Panc1 (cell line): ENCODE measurements around the gene TMEFF1. TPM values are rescaled to one million over a fixed set of nuclear protein-coding genes. Genes with fewer than 3 reads are reported as not detected.

Source experiments
- ATAC-seq: fragments of 200-7000 bp; cut with Tn5 transposase; 2 replicates; pipeline ENCODE4 v1.9.1; 2020; ENCODE audit warnings: mild to moderate bottlenecking, moderate library complexity
- BruUV-seq: library from RNA; stranded (reverse); fragments of 400-500 nt; replicated peaks from 2 replicates; lab custom pipeline; 2021; lab: Mats Ljungman, UMichigan
- CTCF ChIA-PET: fragments of 300-600 bp; sonication (Branson Sonifier 250); formaldehyde crosslinking; loops from one replicate; lab custom pipeline; 2022; ENCODE audit warnings: antibody characterized with exemption; lab: Charles Lee
- POLR2A ChIA-PET: fragments of 300-600 bp; sonication (Branson Sonifier 250); formaldehyde crosslinking; loops from one replicate; lab custom pipeline; 2022; ENCODE audit warnings: antibody characterized with exemption; lab: Charles Lee
- DNase-seq: peaks from one replicate; pipeline ENCODE4 v3.0.0-alpha.2; 2010; ENCODE audit warnings: low read depth, low spot score
- H3K27ac ChIP-seq: 2 replicates; pipeline ENCODE4 v1.5.1; 2011; ENCODE audit warnings: mild to moderate bottlenecking, low read length, inconsistent platforms
- H3K27me3 ChIP-seq: fragments of 200-500 bp; sonication (Bioruptor generic); 2 replicates; pipeline ENCODE4 v1.6.0; 2014; ENCODE audit warnings: low read length, inconsistent platforms; ENCODE audit not compliant: control insufficient read depth, insufficient read depth
- H3K36me3 ChIP-seq: fragments of 200-500 bp; sonication (Bioruptor generic); 2 replicates; pipeline ENCODE4 v1.5.1; 2014; ENCODE audit warnings: inconsistent platforms, mild to moderate bottlenecking, low read length, moderate library complexity; ENCODE audit not compliant: control insufficient read depth, insufficient read depth
- H3K4me1 ChIP-seq: 2 replicates; pipeline ENCODE4 v1.5.1; 2011; ENCODE audit warnings: inconsistent platforms, mild to moderate bottlenecking, low read length, moderate library complexity; ENCODE audit not compliant: control insufficient read depth, insufficient read depth
- H3K4me3 ChIP-seq, 2 experiments: 2 replicates each; pipeline ENCODE4 v1.5.1; 2011 to 2012; ENCODE audit warnings: low read depth in 2 of 2, low read length in 2 of 2, mild to moderate bottlenecking in 2 of 2, inconsistent platforms in 1 of 2, moderate library complexity in 1 of 2
- H3K9me3 ChIP-seq: fragments of 200-500 bp; sonication (Bioruptor generic); 2 replicates; pipeline ENCODE4 v1.5.1; 2014; ENCODE audit warnings: low read depth, mild to moderate bottlenecking, inconsistent platforms, low read length, moderate library complexity; ENCODE audit not compliant: control insufficient read depth, insufficient read depth
- CTCF ChIP-seq: fragments of 450-650 bp; IDR thresholded peaks from 2 replicates; pipeline ENCODE4 v1.5.1; 2017; ENCODE audit warnings: mild to moderate bottlenecking
- POLR2AphosphoS5 ChIP-seq: IDR thresholded peaks from 2 replicates; pipeline ENCODE4 v1.6.1; 2012; ENCODE audit warnings: mild to moderate bottlenecking, low read depth, low read length, moderate library complexity
- REST ChIP-seq, 2 experiments: IDR thresholded peaks; 2 replicates each; pipeline ENCODE4 v1.6.1; 2011 to 2012; ENCODE audit warnings: low read depth in 2 of 2, control low read depth in 1 of 2, low read length in 1 of 2, mild to moderate bottlenecking in 1 of 2, moderate library complexity in 1 of 2; ENCODE audit not compliant: insufficient read depth in 1 of 2
- SIN3A ChIP-seq: IDR thresholded peaks from 2 replicates; pipeline ENCODE4 v1.6.1; 2012; ENCODE audit warnings: low read depth, mild to moderate bottlenecking, low read length, moderate library complexity, borderline replicate concordance; ENCODE audit not compliant: insufficient read depth
- TCF7L2 ChIP-seq: IDR thresholded peaks from 2 replicates; pipeline ENCODE4 v1.6.1; 2011; ENCODE audit warnings: mild to moderate bottlenecking, low read depth, low read length, inconsistent platforms
- in situ Hi-C: cut with HindIII; loops from 2 replicates; pipeline ENCODE4 v1.10.0; 2016; ENCODE audit warnings: low sequenced_read_pairs, low pct_unique_long_range_greater_than_20kb
- intact Hi-C: fragments of 100-400 bp; cut with micrococcal nuclease; formaldehyde crosslinking; loops from one replicate; pipeline ENCODE4 v1.10.0; 2022; ENCODE audit not compliant: unreplicated experiment
- total RNA-seq: library from RNA; stranded (reverse); gene quantifications from one replicate; pipeline ENCODE4 v1.2.1, GENCODE V29; 2021; ENCODE audit not compliant: unreplicated experiment

TMEFF1 gene
- total RNA-seq, 1 experiment from 2014 or later, result 2.2 TPM

GRCh38 chr9:100575006-100575405, 102.1 kb downstream of the TMEFF1 start:
- Histone ChIP-seq H3K36me3 (no peaks in the 10 kb centered on the region; the same call in 1 of the 2 replicates), H3K27ac (no peak overlapping the region), H3K9me3 (no peaks in the 10 kb centered on the region), H3K4me3 (no peak overlapping the region), H3K27me3 (no peaks in the 10 kb centered on the region), H3K4me1 (no peaks in the 10 kb centered on the region)
- ATAC-seq (no peak), DNase-seq (no peak)
- intact Hi-C loops (no loop called here), in situ Hi-C loops (no loop called here)
- POLR2A ChIA-PET, result no interaction called here
- TF ChIP-seq CTCF (no peak), REST (IDR thresholded peaks at IDR 0.05; ENCODE audit: insufficient read depth in 1 of 2, low read depth in 2 of 2, low read length in 1 of 2) (no peak)
- CTCF ChIA-PET, result no interaction called here
- no TSS peak for BruUV-seq

GRCh38 chr9:100575765-100576386, 102.9 kb downstream of the TMEFF1 start:
- Histone ChIP-seq H3K4me3 (no peak overlapping the region), H3K9me3 (no peaks in the 10 kb centered on the region), H3K4me1 (no peaks in the 10 kb centered on the region), H3K36me3 (no peaks in the 10 kb centered on the region; the same call in 1 of the 2 replicates), H3K27ac (no peak overlapping the region), H3K27me3 (no peaks in the 10 kb centered on the region)
- DNase-seq (no peak), ATAC-seq (no peak)
- no peak for TF ChIP-seq POLR2AphosphoS5
- no peak for TF ChIP-seq REST (IDR thresholded peaks at IDR 0.05; ENCODE audit: insufficient read depth in 1 of 2, low read depth in 2 of 2, low read length in 1 of 2)
- TF ChIP-seq SIN3A, result no peak
- TF ChIP-seq CTCF, result no peak
- no peak for TF ChIP-seq TCF7L2
- BruUV-seq, result no TSS peak
- ChIA-PET POLR2A (no interaction called here), CTCF (no interaction called here)
- intact Hi-C loops (no loop called here), in situ Hi-C loops (no loop called here)
